Measurements from ENCODE around the gene HNRNPM.

HNRNPM gene

GRCh38 chr19:8452446-8453123, 7.8 kb downstream of the HNRNPM start:
- H4K91ac ChIP-seq (ENCODE audit: low read depth, low read length, poor library complexity): no peak overlapping the region
- no CpG with 5 or more reads among the region's 4 CpGs for WGBS, 2 donors (ENCODE audit: extremely low coverage in 2 of 2, insufficient read length in 2 of 2, insufficient replicate concordance in 1 of 2)
- no peak overlapping the region for H3K4ac ChIP-seq (ENCODE audit: low read length)
- no peak overlapping the region for H3K23ac ChIP-seq (ENCODE audit: low read depth, low read length, poor library complexity)
- no peak overlapping the region for H2BK15ac ChIP-seq (ENCODE audit: low read length)
- no peaks in the 10 kb centered on the region for H3K27me3 ChIP-seq (ENCODE audit: control insufficient read depth in 3 of 3, insufficient read depth in 3 of 3, low read depth in 1 of 3, low read length in 3 of 3)
- H3K4me2 ChIP-seq (ENCODE audit: insufficient read depth, low read length, poor library complexity, severe bottlenecking): no peak overlapping the region
- no peaks in the 10 kb centered on the region for H3K9me3 ChIP-seq (replicated peaks in 1 of 2; ENCODE audit: control insufficient read depth in 2 of 2, insufficient read depth in 1 of 2, low read depth in 1 of 2, low read length in 2 of 2)
- H3K79me1 ChIP-seq (ENCODE audit: low read depth, low read length): no peaks in the 10 kb centered on the region
- peaks cover 2 to 4% of the 10 kb centered on the region in 2 donors for H3K4me1 ChIP-seq (ENCODE audit: control insufficient read depth in 2 of 2, insufficient read depth in 1 of 2, low read depth in 1 of 2, low read length in 2 of 2)
- H3K18ac ChIP-seq (ENCODE audit: low read length): no peak overlapping the region
- no peak overlapping the region for H3K14ac ChIP-seq (ENCODE audit: low read length)
- no peak for DNase-seq (ENCODE audit: low spot score)
- H2AK5ac ChIP-seq (ENCODE audit: low read depth, low read length): no peak overlapping the region
- no peak overlapping the region for H4K8ac ChIP-seq (ENCODE audit: low read depth, low read length)
- H2BK5ac ChIP-seq (ENCODE audit: low read length): no peak overlapping the region
- no peak overlapping the region for H2AFZ ChIP-seq (ENCODE audit: low read length)
- no peak overlapping the region for H2BK120ac ChIP-seq (ENCODE audit: low read depth, low read length)
- H3K4me3 ChIP-seq (ENCODE audit: low read length in 2 of 2): no peak overlapping the region
- no peak overlapping the region for H3K27ac ChIP-seq (replicated peaks; ENCODE audit: low read length)
- H2BK12ac ChIP-seq (ENCODE audit: low read length): no peak overlapping the region
- H3K9ac ChIP-seq (ENCODE audit: low read depth, low read length, poor library complexity): no peak overlapping the region
- H3K36me3 ChIP-seq (replicated peaks in 1 of 2; ENCODE audit: control insufficient read depth in 2 of 2, insufficient read depth in 2 of 2, low read length in 2 of 2): peaks cover 23 to 93% of the 10 kb centered on the region in 2 donors

- H3K4ac ChIP-seq (ENCODE audit: low read length): no peak overlapping the region
- no peak overlapping the region for H3K14ac ChIP-seq (ENCODE audit: low read length)
- no peak overlapping the region for H3K18ac ChIP-seq (ENCODE audit: low read length)
- H2AFZ ChIP-seq (ENCODE audit: low read length): no peak overlapping the region
- peaks cover 0 to 4% of the 10 kb centered on the region in 2 donors for H3K4me1 ChIP-seq (ENCODE audit: control insufficient read depth in 2 of 2, insufficient read depth in 1 of 2, low read depth in 1 of 2, low read length in 2 of 2)
- no peak overlapping the region for H3K27ac ChIP-seq (replicated peaks; ENCODE audit: low read length)
- H3K36me3 ChIP-seq (replicated peaks in 1 of 2; ENCODE audit: control insufficient read depth in 2 of 2, insufficient read depth in 2 of 2, low read length in 2 of 2): peaks cover 26 to 95% of the 10 kb centered on the region in 2 donors
- no peak overlapping the region for H3K4me2 ChIP-seq (ENCODE audit: insufficient read depth, low read length, poor library complexity, severe bottlenecking)
- no peak overlapping the region for H2BK120ac ChIP-seq (ENCODE audit: low read depth, low read length)
- H3K23ac ChIP-seq (ENCODE audit: low read depth, low read length, poor library complexity): peak overlapping the region; percentile 49
- H2BK5ac ChIP-seq (ENCODE audit: low read length): peak overlapping the region; percentile 11
- H4K91ac ChIP-seq (ENCODE audit: low read depth, low read length, poor library complexity): no peak overlapping the region
- H2BK12ac ChIP-seq (ENCODE audit: low read length): no peak overlapping the region
- no CpG with 5 or more reads among the region's 6 CpGs for WGBS, 2 donors (ENCODE audit: extremely low coverage in 2 of 2, insufficient read length in 2 of 2, insufficient replicate concordance in 1 of 2)
- no peak overlapping the region for H2AK5ac ChIP-seq (ENCODE audit: low read depth, low read length)
- no peaks in the 10 kb centered on the region for H3K79me1 ChIP-seq (ENCODE audit: low read depth, low read length)
- H3K4me3 ChIP-seq (ENCODE audit: low read length in 2 of 2): no peak overlapping the region
- H2BK15ac ChIP-seq (ENCODE audit: low read length): no peak overlapping the region
- H3K9ac ChIP-seq (ENCODE audit: low read depth, low read length, poor library complexity): no peak overlapping the region
- no peaks in the 10 kb centered on the region for H3K27me3 ChIP-seq (ENCODE audit: control insufficient read depth in 3 of 3, insufficient read depth in 3 of 3, low read depth in 1 of 3, low read length in 3 of 3)
- no peaks in the 10 kb centered on the region for H3K9me3 ChIP-seq (replicated peaks in 1 of 2; ENCODE audit: control insufficient read depth in 2 of 2, insufficient read depth in 1 of 2, low read depth in 1 of 2, low read length in 2 of 2)
- no peak for DNase-seq (ENCODE audit: low spot score)
- H4K8ac ChIP-seq (ENCODE audit: low read depth, low read length): no peak overlapping the region
These were observed 8.8 kb downstream of the HNRNPM start for GRCh38 chr19:8453616-8454015.

GRCh38 chr19:8454218-8454617, 9.4 kb downstream of the HNRNPM start:
- DNase-seq (ENCODE audit: low spot score): no peak
- Histone ChIP-seq H2AK5ac (ENCODE audit: low read depth, low read length) (no peak overlapping the region), H3K4me2 (ENCODE audit: insufficient read depth, low read length, poor library complexity, severe bottlenecking) (no peak overlapping the region), H3K36me3 (replicated peaks in 1 of 2; ENCODE audit: control insufficient read depth in 2 of 2, insufficient read depth in 2 of 2, low read length in 2 of 2) (peaks cover 28 to 95% of the 10 kb centered on the region in 2 donors), H3K4me3 (ENCODE audit: low read length in 2 of 2) (no peak overlapping the region), H3K23ac (ENCODE audit: low read depth, low read length, poor library complexity) (no peak overlapping the region), H3K14ac (ENCODE audit: low read length) (no peak overlapping the region), H2BK12ac (ENCODE audit: low read length) (no peak overlapping the region), H3K18ac (ENCODE audit: low read length) (no peak overlapping the region), H3K9ac (ENCODE audit: low read depth, low read length, poor library complexity) (no peak overlapping the region), H3K79me1 (ENCODE audit: low read depth, low read length) (no peaks in the 10 kb centered on the region), H3K4me1 (ENCODE audit: control insufficient read depth in 2 of 2, insufficient read depth in 1 of 2, low read depth in 1 of 2, low read length in 2 of 2) (peaks cover 0 to 6% of the 10 kb centered on the region in 2 donors), H4K91ac (ENCODE audit: low read depth, low read length, poor library complexity) (no peak overlapping the region), H3K9me3 (replicated peaks in 1 of 2; ENCODE audit: control insufficient read depth in 2 of 2, insufficient read depth in 1 of 2, low read depth in 1 of 2, low read length in 2 of 2) (no peaks in the 10 kb centered on the region), H3K27me3 (ENCODE audit: control insufficient read depth in 3 of 3, insufficient read depth in 3 of 3, low read depth in 1 of 3, low read length in 3 of 3) (no peaks in the 10 kb centered on the region), H4K8ac (ENCODE audit: low read depth, low read length) (no peak overlapping the region), H3K4ac (ENCODE audit: low read length) (no peak overlapping the region), H2AFZ (ENCODE audit: low read length) (no peak overlapping the region), H2BK5ac (ENCODE audit: low read length) (no peak overlapping the region), H3K27ac (replicated peaks; ENCODE audit: low read length) (no peak overlapping the region), H2BK120ac (ENCODE audit: low read depth, low read length) (no peak overlapping the region), H2BK15ac (ENCODE audit: low read length) (no peak overlapping the region)
- WGBS, 2 donors (ENCODE audit: extremely low coverage in 2 of 2, insufficient read length in 2 of 2, insufficient replicate concordance in 1 of 2): no CpG with 5 or more reads among the region's 1 CpG

GRCh38 chr19:8455018-8455417, 10.2 kb downstream of the HNRNPM start:
- Histone ChIP-seq H3K79me1 (ENCODE audit: low read depth, low read length) (no peaks in the 10 kb centered on the region), H3K18ac (ENCODE audit: low read length) (no peak overlapping the region), H2BK12ac (ENCODE audit: low read length) (no peak overlapping the region), H3K14ac (ENCODE audit: low read length) (no peak overlapping the region), H4K91ac (ENCODE audit: low read depth, low read length, poor library complexity) (no peak overlapping the region), H4K8ac (ENCODE audit: low read depth, low read length) (no peak overlapping the region), H3K36me3 (replicated peaks in 1 of 2; ENCODE audit: control insufficient read depth in 2 of 2, insufficient read depth in 2 of 2, low read length in 2 of 2) (peaks cover 29 to 97% of the 10 kb centered on the region in 2 donors), H2AFZ (ENCODE audit: low read length) (no peak overlapping the region), H3K27ac (replicated peaks; ENCODE audit: low read length) (no peak overlapping the region), H3K27me3 (ENCODE audit: control insufficient read depth in 3 of 3, insufficient read depth in 3 of 3, low read depth in 1 of 3, low read length in 3 of 3) (no peaks in the 10 kb centered on the region), H2BK120ac (ENCODE audit: low read depth, low read length) (no peak overlapping the region), H3K23ac (ENCODE audit: low read depth, low read length, poor library complexity) (no peak overlapping the region), H3K4me3 (ENCODE audit: low read length in 2 of 2) (no peak overlapping the region), H3K9ac (ENCODE audit: low read depth, low read length, poor library complexity) (no peak overlapping the region), H3K4me1 (ENCODE audit: control insufficient read depth in 2 of 2, insufficient read depth in 1 of 2, low read depth in 1 of 2, low read length in 2 of 2) (peaks cover 0 to 6% of the 10 kb centered on the region in 2 donors), H2BK5ac (ENCODE audit: low read length) (no peak overlapping the region), H3K4ac (ENCODE audit: low read length) (no peak overlapping the region), H2BK15ac (ENCODE audit: low read length) (no peak overlapping the region), H2AK5ac (ENCODE audit: low read depth, low read length) (no peak overlapping the region), H3K4me2 (ENCODE audit: insufficient read depth, low read length, poor library complexity, severe bottlenecking) (no peak overlapping the region), H3K9me3 (replicated peaks in 1 of 2; ENCODE audit: control insufficient read depth in 2 of 2, insufficient read depth in 1 of 2, low read depth in 1 of 2, low read length in 2 of 2) (no peaks in the 10 kb centered on the region)
- DNase-seq (ENCODE audit: low spot score): no peak
- WGBS, 2 donors (ENCODE audit: extremely low coverage in 2 of 2, insufficient read length in 2 of 2, insufficient replicate concordance in 1 of 2): no CpG with 5 or more reads among the region's 5 CpGs

All from neuronal stem cell (in vitro differentiated cells).